GM18861 (cell line): ENCODE measurements around the gene MEG3.

Experiments used
- ATAC-seq: cut with Tn5 transposase; IDR thresholded peaks from one replicate; pipeline ENCODE4 v1.9.1; 2021; ENCODE audit not compliant: unreplicated experiment

MEG3 gene

DNA sequence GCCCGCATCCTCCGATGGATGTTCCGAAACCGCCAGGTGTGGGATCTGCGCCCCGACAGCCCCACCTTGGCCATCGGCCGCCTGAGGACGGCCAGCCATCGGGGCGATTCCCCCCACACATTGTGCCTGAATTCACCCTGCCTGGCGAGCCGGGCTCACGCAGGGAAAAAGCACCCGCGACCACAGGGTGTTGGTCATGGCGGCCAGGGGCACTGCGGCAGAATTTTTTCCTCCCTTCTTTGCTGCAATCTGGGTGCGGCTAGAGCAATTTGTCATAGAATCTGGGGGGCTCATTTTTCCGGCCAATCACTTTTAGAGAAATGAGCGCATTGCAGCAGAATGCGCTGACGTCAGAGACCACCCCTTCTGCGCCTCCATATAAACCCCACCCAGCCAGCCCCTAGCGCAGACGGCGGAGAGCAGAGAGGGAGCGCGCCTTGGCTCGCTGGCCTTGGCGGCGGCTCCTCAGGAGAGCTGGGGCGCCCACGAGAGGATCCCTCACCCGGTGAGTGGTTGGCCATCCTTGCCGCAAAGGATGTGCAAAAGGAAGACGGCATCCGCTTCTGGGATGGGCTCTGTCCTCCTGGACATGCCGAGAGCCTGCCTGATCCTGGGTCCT, at the start of gene MEG3:
Gene MEG3, plus strand, starts transcription at position 406 of the 619 bp plus-strand sequence.
- no peak for ATAC-seq

GRCh38 chr14:100776681-100777365, 49.1 kb upstream of the MEG3 start:
- ATAC-seq, result no peak

GRCh38 chr14:100777366-100777817, 48.5 kb upstream of the MEG3 start:
- no peak for ATAC-seq

DNA sequence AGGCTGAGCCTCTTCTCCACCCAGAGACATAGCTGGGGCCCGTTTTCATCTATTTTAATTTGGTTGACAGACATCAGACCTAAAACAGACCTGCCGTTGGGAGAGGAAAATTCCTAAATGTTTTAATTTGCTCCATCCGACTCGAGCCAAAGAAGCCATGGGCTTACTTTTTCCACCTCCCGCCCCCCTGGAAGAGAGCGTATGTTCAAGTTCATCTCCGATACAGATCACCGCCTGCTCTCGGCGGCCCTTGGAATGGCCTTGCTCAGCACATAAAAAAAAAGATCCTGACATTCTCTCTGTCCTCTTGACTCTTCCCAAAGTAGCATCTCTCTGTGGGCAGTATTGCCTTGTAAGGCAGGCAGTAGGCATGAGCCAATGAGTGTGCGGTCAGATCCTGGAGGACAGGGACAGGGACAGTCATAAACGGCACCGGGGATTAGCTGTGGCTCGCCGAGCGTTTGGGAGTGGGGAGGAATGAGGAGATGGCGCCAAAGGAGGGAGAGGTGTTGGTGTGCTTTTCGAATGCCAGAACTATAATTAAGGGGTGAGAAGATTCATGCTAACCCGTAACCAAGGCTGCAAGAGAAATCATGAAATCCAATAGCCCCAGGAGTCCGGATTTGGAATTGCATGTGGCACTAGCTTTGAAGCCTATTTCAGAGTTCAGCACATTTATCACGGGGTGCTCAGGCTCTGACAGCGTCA, 47.9 kb upstream of the MEG3 start:
- ATAC-seq, result no peak

GRCh38 chr14:100778526-100778882, 47.4 kb upstream of the MEG3 start:
- no peak for ATAC-seq

GRCh38 chr14:100778951-100779690, 46.8 kb upstream of the MEG3 start:
- no peak for ATAC-seq

- ATAC-seq, result no peak
Measured at GRCh38 chr14:100779691-100780080, 46.2 kb upstream of the MEG3 start.

DNA sequence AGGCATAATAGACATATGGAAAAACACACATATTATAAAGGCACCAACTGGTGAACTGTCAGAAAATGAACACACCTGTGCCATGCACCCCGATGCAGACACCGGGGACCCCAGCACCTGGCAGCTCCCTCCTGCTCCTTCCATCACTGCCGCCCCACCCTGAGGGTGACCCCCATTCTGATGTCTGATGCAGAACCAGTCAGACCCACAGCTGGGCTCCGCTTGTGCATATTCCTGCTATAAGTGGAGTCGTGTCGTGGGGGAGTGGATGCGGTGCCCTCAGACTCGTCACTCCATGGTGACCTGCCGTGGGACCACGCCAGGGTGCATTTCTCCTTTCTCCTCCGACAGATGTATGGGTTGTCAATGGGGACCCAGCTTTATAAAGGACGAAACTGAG, 45.7 kb upstream of the MEG3 start:
- no peak for ATAC-seq

- no peak for ATAC-seq
Measured at GRCh38 chr14:100780646-100781355, 45.1 kb upstream of the MEG3 start.

- ATAC-seq, result no peak
Measured at GRCh38 chr14:100781952-100782351, 44.0 kb upstream of the MEG3 start.

DNA sequence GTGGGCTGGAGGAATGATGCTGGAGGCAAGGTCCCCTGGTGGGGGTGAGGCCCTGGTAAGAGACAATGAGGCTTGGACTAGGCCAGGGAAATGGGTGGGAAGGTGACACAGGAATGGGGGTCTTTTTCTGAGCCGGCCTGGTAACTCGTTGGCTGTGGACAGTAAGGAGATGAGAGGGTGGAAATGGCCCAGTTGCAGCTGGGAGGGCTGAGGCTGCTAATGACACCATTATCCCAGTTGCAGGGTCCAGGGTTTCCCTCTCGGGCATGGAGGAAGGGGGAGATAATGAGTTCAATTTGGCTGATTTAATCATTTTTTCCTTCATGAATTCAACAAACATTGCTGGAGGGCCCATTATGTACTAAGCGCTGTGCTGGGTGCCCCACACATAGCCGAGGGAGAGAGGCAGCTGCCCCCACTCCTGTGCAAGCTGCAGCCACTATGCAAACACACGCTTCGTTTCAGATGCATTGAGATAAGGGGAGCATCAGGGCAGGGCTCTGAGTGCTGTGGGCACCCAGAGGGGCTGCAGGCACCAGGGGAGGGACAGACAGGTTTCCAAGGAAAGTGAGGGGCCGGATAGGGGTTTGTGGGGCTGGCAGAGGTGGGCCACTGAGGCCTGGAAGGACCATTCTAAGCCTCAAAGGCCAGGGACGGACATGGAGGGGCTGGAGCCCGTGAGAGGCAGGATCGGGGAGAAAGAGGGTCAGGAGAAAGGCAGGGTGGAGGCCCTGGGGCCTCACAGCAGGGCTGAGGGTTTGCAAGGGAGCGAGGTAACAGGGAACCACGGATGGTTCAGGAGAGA, 43.2 kb upstream of the MEG3 start:
- no peak for ATAC-seq

DNA sequence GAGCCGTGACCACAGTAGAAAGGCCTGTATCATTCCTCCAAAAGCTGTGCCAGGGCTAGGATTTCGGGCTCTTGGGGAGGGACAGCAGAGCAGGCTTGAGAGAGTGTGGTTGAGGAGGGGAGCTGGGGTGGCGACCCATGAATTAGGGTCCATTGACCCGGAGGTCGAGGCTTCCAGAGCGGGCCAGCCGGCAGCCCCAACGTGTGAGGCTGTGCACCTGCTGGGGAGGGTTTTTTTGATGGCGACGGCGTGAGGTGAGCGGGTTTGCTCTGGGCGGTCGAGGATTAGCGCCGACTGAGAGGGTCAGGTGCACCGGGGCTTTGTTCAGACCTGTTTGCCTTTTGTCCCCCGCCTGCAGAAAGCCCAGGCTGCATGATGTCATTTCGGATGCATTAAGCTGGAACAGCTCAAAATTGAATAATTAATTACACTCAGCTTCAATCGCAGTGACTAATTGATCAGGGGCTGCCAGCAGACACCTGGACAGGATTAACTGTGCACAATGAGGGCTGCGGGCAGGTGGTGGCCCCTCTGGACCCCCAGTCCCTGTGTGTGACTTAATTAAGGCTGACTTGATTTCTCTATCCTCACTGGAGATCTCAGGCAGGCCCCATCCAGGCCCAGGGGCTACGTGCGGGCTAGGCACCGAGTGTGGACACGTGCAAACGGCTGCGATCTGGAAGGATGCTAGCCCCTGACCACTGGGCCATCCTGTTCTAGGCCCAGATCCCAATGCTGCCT, 42.1 kb upstream of the MEG3 start:
- ATAC-seq, result no peak

GRCh38 chr14:100784523-100785337, 41.2 kb upstream of the MEG3 start:
- no peak for ATAC-seq

- ATAC-seq, result no peak
Measured at GRCh38 chr14:100785338-100785615, 40.6 kb upstream of the MEG3 start.

DNA sequence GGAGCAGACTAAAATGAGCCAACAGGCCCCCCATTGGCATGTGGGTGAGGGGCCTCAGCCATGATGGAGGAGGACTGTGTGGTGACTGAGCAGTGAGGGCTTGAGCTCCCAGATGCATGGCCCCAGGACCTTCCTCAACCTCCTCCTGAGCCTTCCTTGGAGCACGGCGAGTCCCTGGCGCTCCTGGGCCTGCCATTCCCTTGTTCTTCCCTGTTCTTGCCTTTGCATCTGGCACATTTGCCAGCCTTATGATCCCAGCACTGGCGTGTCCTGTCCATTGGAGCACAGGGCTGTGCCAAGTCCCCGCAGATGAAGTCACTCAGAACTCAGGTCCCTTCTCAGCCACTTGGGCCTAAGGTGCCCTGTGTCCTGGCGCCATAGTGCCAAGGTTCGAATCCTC, 40.3 kb upstream of the MEG3 start:
- no peak for ATAC-seq

DNA sequence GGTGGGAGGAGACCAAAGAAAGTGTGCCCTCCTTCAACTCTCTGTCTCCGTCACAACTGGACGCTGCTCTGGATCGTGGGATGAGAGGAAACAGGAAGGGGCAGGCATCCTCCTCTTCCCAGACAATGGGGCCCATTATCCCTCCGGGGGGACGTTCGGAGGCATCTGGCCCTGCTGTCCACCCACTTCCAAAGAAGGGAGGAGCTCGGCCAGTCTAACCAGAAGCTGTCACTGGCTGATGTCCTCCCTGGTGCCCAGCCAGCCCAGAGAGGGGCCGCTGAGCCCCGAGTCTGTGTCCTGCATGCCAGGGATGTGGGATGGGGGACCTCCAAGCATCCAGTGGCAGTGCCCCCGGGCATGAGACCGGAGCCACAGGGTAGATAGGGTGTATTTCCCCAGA, 39.8 kb upstream of the MEG3 start:
- ATAC-seq, result no peak

DNA sequence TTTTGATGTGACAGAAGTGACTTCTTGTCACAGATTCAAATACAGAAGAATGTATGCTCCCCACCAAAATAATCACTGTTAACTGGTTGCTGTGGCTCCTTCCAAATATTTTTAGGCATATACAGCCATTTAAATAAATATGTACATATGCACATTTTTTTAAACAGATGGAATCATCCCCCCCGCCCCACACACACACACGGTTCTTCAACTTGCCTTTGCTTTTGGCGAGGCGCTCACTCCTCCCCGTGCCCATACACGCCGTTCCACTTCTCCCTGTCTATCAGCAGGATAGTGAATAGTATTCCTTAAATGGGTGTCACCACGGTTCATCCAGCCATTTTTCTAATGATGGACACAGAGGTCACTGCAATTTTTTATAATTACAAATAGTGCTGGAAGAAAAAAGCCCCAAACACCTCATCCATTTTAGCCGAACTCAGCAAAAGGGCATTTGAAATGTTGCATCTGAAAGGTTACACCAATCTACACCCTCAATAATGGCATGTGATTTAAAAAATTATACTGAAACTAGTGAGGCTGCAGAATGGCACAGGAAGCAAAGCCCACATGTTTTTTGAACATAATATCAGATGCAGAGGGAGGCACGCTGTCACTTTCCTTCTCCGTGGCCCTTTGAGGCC, 39.2 kb upstream of the MEG3 start:
- ATAC-seq, result no peak

DNA sequence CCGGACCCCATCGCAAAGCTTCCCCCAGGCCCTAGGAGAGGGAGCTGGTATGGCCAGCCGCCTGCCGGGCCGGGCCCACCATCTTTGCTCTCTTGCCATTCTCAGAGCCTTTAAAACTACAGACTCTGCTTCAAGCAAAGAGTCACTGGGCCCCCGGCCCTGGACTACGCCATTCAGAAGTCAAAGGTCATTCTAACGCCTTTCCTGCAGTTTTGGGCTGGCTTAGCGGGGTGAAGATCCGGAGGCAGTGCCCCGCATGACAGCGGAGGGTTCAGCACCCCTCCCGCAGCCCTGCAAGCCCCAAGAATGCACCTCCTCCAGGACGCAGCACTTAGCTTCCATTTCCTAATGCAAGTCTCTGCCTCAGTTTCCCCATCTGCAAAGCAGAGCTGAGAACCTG, 38.3 kb upstream of the MEG3 start:
- ATAC-seq, result no peak
